ENCODE data around the gene DYSF.

Gene DYSF

DNA sequence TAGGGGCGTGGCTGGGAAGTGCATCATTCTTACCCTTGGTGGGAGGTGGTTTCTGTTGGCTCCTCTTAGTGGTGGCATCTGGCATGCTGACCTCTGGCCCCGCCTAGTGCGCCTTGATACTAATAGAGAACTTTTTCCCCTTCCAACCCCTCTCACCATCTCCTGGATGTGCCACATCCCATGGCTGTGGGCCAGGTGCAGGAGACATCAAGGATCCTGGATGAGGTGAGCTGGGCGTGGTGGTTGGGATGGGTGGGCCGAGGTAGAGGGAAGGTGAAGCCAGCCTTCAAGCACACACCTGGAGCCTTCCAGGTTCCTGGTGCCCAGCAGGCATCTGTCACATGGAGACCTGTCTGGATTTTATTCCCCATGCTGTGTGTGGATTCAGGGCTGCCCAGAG is 149.2 kb downstream of the DYSF start:
- no peak for DNase-seq (ENCODE audit: low read depth in 2 of 2)

DNA sequence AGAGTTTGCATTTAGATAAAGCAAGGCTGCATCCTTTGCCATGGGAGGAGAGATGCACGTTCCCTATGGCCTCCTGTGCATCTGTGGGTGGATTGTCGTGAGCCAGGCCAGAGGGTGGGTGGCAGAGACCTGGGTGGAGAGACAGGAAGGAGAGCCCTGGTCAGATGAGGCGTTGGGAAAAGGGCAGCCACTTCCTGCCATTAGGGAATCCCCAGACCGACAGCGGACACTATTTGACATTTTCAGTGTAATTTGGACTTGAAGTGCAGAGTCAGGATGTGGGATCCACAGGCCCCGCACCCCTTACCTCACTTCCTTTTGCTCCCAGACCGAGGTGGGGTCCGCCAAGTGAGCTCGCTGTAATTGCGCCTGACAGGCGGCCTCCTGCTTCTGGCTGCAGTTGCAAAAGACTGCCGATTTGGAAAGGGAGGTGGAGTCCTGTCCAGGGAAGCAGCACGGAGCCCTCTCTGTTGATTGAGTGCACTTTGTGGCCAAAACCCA is 150.0 kb downstream of the DYSF start:
- no peak for DNase-seq (ENCODE audit: low read depth in 2 of 2)

GRCh38 chr2:71603851-71604725 is 150.7 kb downstream of the DYSF start:
- DNase-seq (ENCODE audit: low read depth in 2 of 2), result no peak

DNA sequence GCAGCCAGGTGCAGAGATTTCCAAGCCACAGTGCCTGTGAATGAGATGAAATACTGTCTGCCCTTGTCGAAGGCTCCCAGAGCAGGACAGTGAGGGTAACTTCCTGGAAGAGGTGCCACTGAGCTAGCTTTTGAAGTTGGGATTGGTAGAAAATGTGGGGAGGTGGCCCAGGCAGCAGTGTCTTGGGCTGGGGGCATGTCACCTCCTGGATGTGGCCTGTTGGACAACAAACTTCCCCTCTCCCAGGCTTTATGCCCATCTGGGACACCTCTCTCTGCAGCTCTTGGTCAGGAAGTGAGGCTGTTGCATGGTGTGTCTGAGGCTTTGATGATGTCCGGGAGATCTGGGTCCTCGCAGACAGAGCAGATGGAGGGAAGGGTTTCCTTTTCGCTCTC is 151.4 kb downstream of the DYSF start:
- DNase-seq (ENCODE audit: low read depth in 2 of 2), result no peak

DNA sequence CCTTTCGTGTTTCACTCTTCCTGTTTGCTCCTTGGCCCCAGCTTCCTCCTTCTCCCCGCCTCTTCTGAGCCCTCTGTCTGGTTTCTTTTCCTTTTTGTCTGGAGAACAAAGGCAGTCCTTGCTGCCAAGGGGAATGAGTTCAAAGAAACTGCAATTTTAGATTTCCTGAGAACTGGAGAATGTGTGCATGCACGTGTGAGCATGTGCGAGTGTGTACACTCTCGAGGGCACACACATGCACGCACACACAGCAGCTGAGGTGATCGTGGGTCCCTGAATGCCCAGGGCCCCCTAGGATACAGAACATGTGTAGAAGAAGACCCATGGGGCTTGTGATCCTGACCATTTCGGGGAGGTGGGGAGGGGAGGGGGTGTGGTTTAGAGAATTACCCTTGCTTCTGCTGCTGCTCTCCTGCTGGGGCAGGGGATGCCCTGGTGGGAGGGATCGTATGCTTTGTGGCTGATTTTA is 151.8 kb downstream of the DYSF start:
- no peak for DNase-seq (ENCODE audit: low read depth in 2 of 2)

GRCh38 chr2:71605781-71606241 is 152.4 kb downstream of the DYSF start:
- no peak for DNase-seq (ENCODE audit: low read depth in 2 of 2)

- DNase-seq (ENCODE audit: low read depth in 2 of 2), result no peak
Measured at GRCh38 chr2:71606244-71606643, 152.9 kb downstream of the DYSF start.

DNA sequence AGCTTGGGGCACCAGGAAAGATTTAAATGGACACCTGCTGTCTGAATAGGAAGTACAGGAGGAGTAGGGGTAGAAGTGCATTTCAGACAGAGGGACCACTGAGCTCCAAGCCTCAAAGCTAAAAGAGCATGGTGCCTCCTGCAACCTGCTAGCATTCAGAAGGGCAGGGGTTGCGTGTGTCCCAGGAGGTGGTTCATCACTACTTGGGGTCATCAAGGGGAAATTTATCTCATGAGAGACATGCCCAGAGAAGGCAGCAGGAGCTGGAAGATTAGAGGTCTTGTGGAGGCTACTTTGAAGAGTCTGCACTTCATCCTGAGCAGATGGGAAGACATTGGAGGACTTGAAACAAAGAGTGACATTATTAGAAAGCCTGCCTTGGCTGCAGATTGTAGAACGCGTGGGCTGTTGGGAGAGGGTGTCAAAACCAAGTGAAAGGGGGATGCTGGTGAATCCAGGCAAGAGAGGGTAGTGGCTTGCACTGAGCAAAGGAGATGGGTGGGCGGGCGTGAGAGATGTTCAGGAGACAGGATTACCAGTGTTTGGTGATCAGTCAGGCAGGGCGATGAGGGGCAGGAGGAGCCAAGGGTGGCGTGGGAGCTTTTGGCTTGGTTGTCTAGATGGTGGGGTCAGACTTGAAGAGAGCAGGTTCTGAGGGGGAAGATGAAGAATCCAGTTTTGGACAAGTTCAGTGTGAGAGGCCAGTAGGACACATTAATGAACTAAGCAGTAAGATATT is 154.0 kb downstream of the DYSF start:
- DNase-seq (ENCODE audit: low read depth in 2 of 2), result no peak

DNA sequence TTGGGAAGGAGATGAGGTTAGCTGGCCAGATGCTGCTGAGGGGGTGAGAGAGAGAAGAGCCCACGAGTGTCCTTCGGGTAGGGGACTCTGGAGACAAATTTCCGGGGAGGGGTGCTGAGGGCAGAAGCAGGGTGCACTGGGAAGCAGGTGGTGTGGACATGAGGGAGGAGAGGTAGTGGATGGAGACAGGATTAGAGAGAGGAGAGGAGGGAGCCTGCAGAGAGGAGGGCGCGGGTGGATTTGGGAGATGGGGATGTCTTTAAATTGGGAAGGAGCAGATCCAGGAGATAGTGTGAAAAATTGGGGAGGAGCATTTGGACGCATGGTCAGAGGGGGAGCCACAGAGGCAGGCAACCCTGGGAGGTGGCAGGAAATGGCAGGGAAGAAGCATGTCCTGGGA is 154.7 kb downstream of the DYSF start:
- no peak for DNase-seq (ENCODE audit: low read depth in 2 of 2)

DNA sequence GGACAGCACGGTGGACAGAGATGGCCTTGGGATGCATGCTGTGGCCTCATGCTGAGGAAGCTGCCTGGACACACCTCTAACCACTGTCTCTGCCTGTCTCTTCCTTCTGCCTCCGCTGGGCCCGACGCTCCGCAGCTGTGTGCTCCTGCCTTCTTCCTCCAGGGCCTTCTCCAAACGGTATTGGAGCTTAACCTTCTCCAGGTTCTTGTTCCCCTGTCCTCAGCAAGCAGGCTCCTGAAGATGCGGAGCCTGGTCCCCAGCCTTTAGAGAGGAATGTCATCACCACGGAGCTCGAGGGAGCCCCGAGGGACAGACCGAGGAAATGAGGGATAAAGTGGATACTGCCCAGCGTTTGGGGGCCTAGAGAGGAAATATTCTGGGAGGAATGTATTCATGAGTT is 155.1 kb downstream of the DYSF start:
- DNase-seq (ENCODE audit: low read depth in 2 of 2), result no peak

DNA sequence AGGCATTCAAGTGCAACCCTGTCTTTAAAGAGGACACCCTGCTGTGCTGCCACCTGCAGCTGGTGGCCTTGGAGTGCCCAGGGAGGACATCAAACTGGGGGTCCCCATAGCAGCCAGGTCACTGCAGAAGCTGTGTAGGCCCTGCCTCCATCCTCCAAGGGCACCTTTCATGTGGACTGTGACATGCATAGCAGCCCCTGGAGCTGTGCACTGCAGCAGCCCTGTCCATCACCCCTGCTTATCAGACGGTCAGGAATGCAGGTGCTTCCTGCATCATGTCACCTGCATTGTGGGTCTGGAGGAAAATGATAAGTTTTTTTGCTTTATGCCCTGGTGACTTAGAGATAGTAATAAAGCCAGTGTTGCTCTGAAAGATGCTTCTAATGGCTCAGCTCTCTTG is 155.7 kb downstream of the DYSF start:
- no peak for DNase-seq (ENCODE audit: low read depth in 2 of 2)

DNA sequence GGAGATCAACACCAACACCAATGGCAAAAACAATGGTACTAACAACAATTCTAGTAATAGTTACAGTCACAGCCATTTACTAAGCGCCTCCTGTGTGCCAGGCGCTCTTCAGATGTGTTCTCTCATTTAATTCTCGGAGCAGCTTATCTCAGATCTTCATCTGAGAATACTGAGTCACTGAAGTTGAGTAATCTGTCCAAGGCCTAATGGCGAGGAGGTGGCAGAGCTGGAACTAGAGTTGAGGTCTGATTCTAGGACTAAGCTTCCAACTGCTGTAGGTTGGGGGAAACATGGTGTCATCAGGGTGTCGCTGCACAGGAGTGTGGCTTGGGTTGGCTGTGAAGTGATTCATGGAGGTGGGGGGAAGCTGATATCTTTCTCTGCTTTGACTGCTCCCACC is 156.1 kb downstream of the DYSF start:
- no peak for DNase-seq (ENCODE audit: low read depth in 2 of 2)

GRCh38 chr2:71609958-71610357 is 156.6 kb downstream of the DYSF start:
- no peak for DNase-seq (ENCODE audit: low read depth in 2 of 2)

GRCh38 chr2:71610671-71611070 is 157.3 kb downstream of the DYSF start:
- DNase-seq (ENCODE audit: low read depth in 2 of 2), result no peak

DNA sequence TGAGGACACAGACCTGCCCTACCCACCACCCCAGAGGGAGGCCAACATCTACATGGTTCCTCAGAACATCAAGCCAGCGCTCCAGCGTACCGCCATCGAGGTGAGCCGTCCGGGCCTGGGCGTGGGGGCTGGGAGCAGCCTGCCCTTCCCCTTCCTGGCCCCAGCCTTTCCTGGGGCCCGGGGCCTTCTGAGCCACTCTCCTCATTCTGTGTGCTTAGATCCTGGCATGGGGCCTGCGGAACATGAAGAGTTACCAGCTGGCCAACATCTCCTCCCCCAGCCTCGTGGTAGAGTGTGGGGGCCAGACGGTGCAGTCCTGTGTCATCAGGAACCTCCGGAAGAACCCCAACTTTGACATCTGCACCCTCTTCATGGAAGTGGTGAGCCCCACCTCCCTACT is 157.9 kb downstream of the DYSF start:
- DNase-seq (ENCODE audit: low read depth in 2 of 2), result no peak

GRCh38 chr2:71611781-71612527 is 158.6 kb downstream of the DYSF start:
- no peak for DNase-seq (ENCODE audit: low read depth in 2 of 2)

- DNase-seq (ENCODE audit: low read depth in 2 of 2), result no peak
Measured at GRCh38 chr2:71612581-71613402, 159.4 kb downstream of the DYSF start.

DNA sequence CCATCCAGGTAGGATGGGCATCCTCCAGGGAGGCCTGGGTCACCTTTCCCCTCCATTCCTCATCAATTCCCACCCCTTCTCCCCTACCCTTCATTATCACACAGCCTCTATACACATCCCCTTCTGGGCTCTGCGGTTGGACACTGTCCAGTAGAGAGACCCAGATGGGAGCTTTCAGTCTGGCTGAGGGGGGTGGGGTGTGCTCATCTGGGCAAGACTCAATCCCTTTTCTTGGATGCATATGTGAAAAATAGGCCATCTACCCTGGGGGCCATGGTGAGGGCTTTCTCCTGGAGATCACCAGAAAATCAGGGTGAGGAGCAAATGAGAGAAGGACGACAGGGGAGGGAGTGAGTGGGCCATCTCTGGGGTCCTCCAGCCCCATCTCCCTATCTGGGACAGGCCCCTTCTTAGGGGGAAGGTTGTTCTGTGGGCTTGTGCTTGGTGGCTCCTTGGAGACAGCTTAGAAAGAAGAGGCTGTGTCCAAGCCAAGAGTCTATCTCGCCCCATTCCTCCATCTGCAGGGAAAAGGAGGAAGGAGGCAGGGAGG is 160.1 kb downstream of the DYSF start:
- no peak for DNase-seq (ENCODE audit: low read depth in 2 of 2)

- DNase-seq (ENCODE audit: low read depth in 2 of 2), result no peak
Measured at GRCh38 chr2:71613953-71614925, 160.9 kb downstream of the DYSF start.

Data from stimulated activated CD8-positive, alpha-beta memory T cell treated with anti-CD3 and anti-CD28 coated beads, Interleukin-15, amount 100 ng/mL, for 48 hours (primary cell).